CD4-positive, alpha-beta T cell treated with Interleukin-1 beta for 1 hour (primary cell): ENCODE results near the gene LMO4.

ENCODE experiments used
- DNase-seq, 2 donors: peaks; one replicate each; pipeline ENCODE4 v3.0.0-alpha.2; 2020 to 2022

The LMO4 gene

GRCh38 chr1:87362063-87362833, 33.6 kb downstream of the LMO4 start:
- DNase-seq, result no peak

- no peak for DNase-seq
Measured at GRCh38 chr1:87362834-87363426, 34.2 kb downstream of the LMO4 start.

- no peak for DNase-seq
Measured at GRCh38 chr1:87367549-87367948, 38.9 kb downstream of the LMO4 start.

GRCh38 chr1:87368907-87369306, 40.2 kb downstream of the LMO4 start:
- no peak for DNase-seq

GRCh38 chr1:87369736-87370478, 41.2 kb downstream of the LMO4 start:
- DNase-seq, result no peak

- no peak for DNase-seq
Measured at GRCh38 chr1:87370544-87370943, 41.9 kb downstream of the LMO4 start.

GRCh38 chr1:87379306-87379705, 50.6 kb downstream of the LMO4 start:
- no peak for DNase-seq

- no peak for DNase-seq
Measured at GRCh38 chr1:87386217-87386790, 57.6 kb downstream of the LMO4 start.

- no peak for DNase-seq
Measured at GRCh38 chr1:87388411-87388810, 59.7 kb downstream of the LMO4 start.

- no peak for DNase-seq
Measured at GRCh38 chr1:87389011-87389410, 60.3 kb downstream of the LMO4 start.

- no peak for DNase-seq
Measured at GRCh38 chr1:87389546-87389945, 60.9 kb downstream of the LMO4 start.

GRCh38 chr1:87392248-87393192, 63.8 kb downstream of the LMO4 start:
- DNase-seq, result no peak

- no peak for DNase-seq
Measured at GRCh38 chr1:87393445-87394085, 64.9 kb downstream of the LMO4 start.

- no peak for DNase-seq
Measured at GRCh38 chr1:87394513-87394912, 65.8 kb downstream of the LMO4 start.

GRCh38 chr1:87394982-87395381, 66.3 kb downstream of the LMO4 start:
- no peak for DNase-seq
